Endothelial cell of umbilical vein (primary cell): Measurements from ENCODE around the gene ARHGAP15. TPM values are rescaled to one million over a fixed set of nuclear protein-coding genes. Genes with fewer than 3 reads are reported as not detected.

Experiments used
- BruUV-seq: library from RNA; stranded (reverse); fragments of 400-500 nt; replicated peaks from 2 replicates; lab custom pipeline; 2021; lab: Mats Ljungman, UMichigan
- CTCF ChIA-PET: fragments of 300-600, 350-600 bp; sonication (Branson Sonifier 250); formaldehyde crosslinking; loops from one replicate; lab custom pipeline; 2021; ENCODE audit warnings: antibody characterized with exemption, inconsistent platforms; lab: Charles Lee
- POLR2A ChIA-PET: fragments of 300-600, 350-600 bp; sonication (Branson Sonifier 250); formaldehyde crosslinking; loops from one replicate; lab custom pipeline; 2021; ENCODE audit warnings: antibody characterized with exemption, inconsistent platforms; lab: Charles Lee
- DNase-seq: peaks from one replicate; pipeline ENCODE4 v3.0.0-alpha.2; 2011; ENCODE audit warnings: low read depth, low spot score
- FAIRE-seq: peaks from 2 replicates; lab custom pipeline; 2011; peaks lifted over from hg19 to GRCh38; lab: Jason Lieb, UNC
- H2AFZ ChIP-seq: 2 replicates; pipeline ENCODE4 v1.6.0; 2012; ENCODE audit warnings: low read depth, low read length, control low read depth, inconsistent platforms
- H3K27ac ChIP-seq: 2 replicates; pipeline ENCODE4 v1.5.1; 2011; ENCODE audit warnings: low read depth, mild to moderate bottlenecking, control low read depth, low read length, moderate library complexity; ENCODE audit not compliant: insufficient read depth
- H3K27me3 ChIP-seq, 2 experiments: 2 replicates each; pipeline versions ENCODE4 v1.6.0 to v1.6.1; 2011; ENCODE audit warnings: low read length in 2 of 2, mixed read lengths in 1 of 2; ENCODE audit not compliant: control insufficient read depth in 2 of 2, insufficient read depth in 2 of 2
- H3K36me3 ChIP-seq, 2 experiments: 2 replicates in 1 of 2; 3 replicates in 1 of 2; pipeline ENCODE4 v1.5.1; 2011; ENCODE audit warnings: low read length in 2 of 2, mild to moderate bottlenecking in 1 of 2, moderate library complexity in 1 of 2; ENCODE audit not compliant: control insufficient read depth in 2 of 2, insufficient read depth in 2 of 2; ENCODE audit errors: extremely low read depth in 1 of 2
- H3K4me1 ChIP-seq: 3 replicates; pipeline ENCODE4 v1.5.1; 2011; ENCODE audit warnings: mild to moderate bottlenecking, low read length; ENCODE audit not compliant: control insufficient read depth, insufficient read depth; ENCODE audit errors: extremely low read depth
- H3K4me2 ChIP-seq: 2 replicates; pipeline ENCODE4 v1.6.1; 2011; ENCODE audit warnings: low read length, control low read depth, mixed read lengths; ENCODE audit not compliant: insufficient read depth
- H3K4me3 ChIP-seq, 3 experiments: fragments of 200-600 bp in 1 of 3; sonication (generic), shearing (Covaris generic) in 1 of 3; replicated peaks in 1 of 3; 2 replicates each; pipeline ENCODE4 v1.5.1; 2011 to 2016; ENCODE audit warnings: control low read depth in 3 of 3, low read length in 3 of 3, mild to moderate bottlenecking in 2 of 3, inconsistent platforms in 1 of 3, low read depth in 1 of 3, moderate library complexity in 1 of 3; ENCODE audit not compliant: insufficient read depth in 1 of 3
- H3K79me2 ChIP-seq: 2 replicates; pipeline ENCODE4 v1.6.0; 2012; ENCODE audit warnings: low read length, inconsistent platforms; ENCODE audit not compliant: control insufficient read depth, insufficient read depth
- H3K9ac ChIP-seq: replicated peaks from 2 replicates; pipeline ENCODE3; 2011; ENCODE audit warnings: low read length, control low read depth; ENCODE audit not compliant: insufficient read depth; ENCODE audit errors: extremely low read depth
- H3K9me1 ChIP-seq: replicated peaks from 3 replicates; pipeline ENCODE4 v1.6.0; 2011; ENCODE audit warnings: mild to moderate bottlenecking, low read length; ENCODE audit not compliant: control insufficient read depth, insufficient read depth; ENCODE audit errors: extremely low read depth
- H3K9me3 ChIP-seq: replicated peaks from 2 replicates; pipeline ENCODE4 v1.5.1; 2012; ENCODE audit warnings: low read length, inconsistent platforms; ENCODE audit not compliant: control insufficient read depth, insufficient read depth
- H4K20me1 ChIP-seq: replicated peaks from 2 replicates; pipeline ENCODE3; 2011; ENCODE audit warnings: mild to moderate bottlenecking, low read length; ENCODE audit not compliant: control insufficient read depth, insufficient read depth; ENCODE audit errors: extremely low read depth
- CTCF ChIP-seq, 2 donors: IDR thresholded peaks; 1 replicate in 1 of 2; 2 replicates in 1 of 2; pipeline ENCODE4 v1.5.1; 2011; ENCODE audit warnings: low read length in 2 of 2, mild to moderate bottlenecking in 2 of 2, moderate library complexity in 2 of 2, control low read depth in 1 of 2, inconsistent platforms in 1 of 2, low read depth in 1 of 2; ENCODE audit not compliant: insufficient read depth in 1 of 2; ENCODE audit errors: extremely low read depth in 1 of 2
- EZH2 ChIP-seq: IDR thresholded peaks from 2 replicates; pipeline ENCODE4 v1.6.1; 2012; ENCODE audit warnings: borderline replicate concordance, low read depth, mild to moderate bottlenecking, moderate library complexity, low read length, inconsistent platforms; ENCODE audit not compliant: severe bottlenecking
- FOS ChIP-seq: IDR thresholded peaks from 2 replicates; pipeline ENCODE4 v1.6.1; 2011; ENCODE audit warnings: mild to moderate bottlenecking, low read length, moderate library complexity, borderline replicate concordance; ENCODE audit not compliant: insufficient read depth
- GATA2 ChIP-seq: IDR thresholded peaks from 2 replicates; pipeline ENCODE4 v1.7.0; 2011; ENCODE audit warnings: low read depth, mild to moderate bottlenecking, moderate library complexity, mixed read lengths, low read length; ENCODE audit not compliant: insufficient read length, insufficient read depth
- JUN ChIP-seq: IDR thresholded peaks from 2 replicates; pipeline ENCODE4 v1.6.1; 2011; ENCODE audit warnings: borderline replicate concordance, low read depth; ENCODE audit not compliant: insufficient read length, insufficient read depth
- MAX ChIP-seq: IDR thresholded peaks from 2 replicates; pipeline ENCODE4 v1.6.1; 2011; ENCODE audit not compliant: insufficient read depth, insufficient read length
- MYC ChIP-seq: IDR thresholded peaks from one replicate; pipeline ENCODE4 v1.6.1; 2011; ENCODE audit warnings: mild to moderate bottlenecking, low read depth, low read length
- POLR2A ChIP-seq: IDR thresholded peaks from 2 replicates; pipeline ENCODE4 v1.6.1; 2012; ENCODE audit warnings: low read depth, mild to moderate bottlenecking, control low read depth, low read length
- POLR2AphosphoS5 ChIP-seq: IDR thresholded peaks from 2 replicates; pipeline ENCODE4 v1.6.1; 2012; ENCODE audit warnings: low read depth, mild to moderate bottlenecking, control low read depth, low read length, moderate library complexity; ENCODE audit not compliant: insufficient read depth
- dilution Hi-C: fragments of 300-500 bp; cut with MboI; formaldehyde crosslinking; loops from one replicate; pipeline ENCODE4 v1.15.0; 2019; ENCODE audit warnings: low sequenced_read_pairs; ENCODE audit not compliant: extremely low pct_ligation_motif_present
- intact Hi-C: fragments of 100-400 bp; cut with micrococcal nuclease; formaldehyde crosslinking; loops from one replicate; pipeline ENCODE4 v1.10.0; 2022
- polyA plus RNA-seq, 4 experiments: library from polyadenylated mRNA; depleted of rRNA in 3 of 4; stranded (reverse) in 3 of 4; unstranded in 1 of 4; fragments of >200 nt; gene quantifications; 2 replicates each; pipeline versions ENCODE4 v1.2.1 to v1.2.3, GENCODE V29; 2011 to 2012; ENCODE audit warnings: missing spikeins in 1 of 4
- total RNA-seq: library from RNA; stranded (reverse); gene quantifications from 2 replicates; pipeline ENCODE4 v1.2.3, GENCODE V29; 2021

The ARHGAP15 gene
- total and polyA plus RNA-seq, 2 donors (not counting 3 experiments of a cell fraction or from before 2014, with no cell fraction given) = not detected

GRCh38 chr2:143475041-143475776, 346.0 kb downstream of the ARHGAP15 start:
- CTCF ChIA-PET = no interaction called here
- no peak for TF ChIP-seq MYC
- no peak for TF ChIP-seq FOS
- no peak for TF ChIP-seq MAX
- TF ChIP-seq EZH2 = no peak
- no peak for TF ChIP-seq POLR2AphosphoS5
- no peak for TF ChIP-seq JUN
- TF ChIP-seq CTCF (IDR thresholded peaks at IDR 0.05; ENCODE audit: extremely low read depth in 1 of 2, insufficient read depth in 1 of 2, low read depth in 1 of 2, low read length in 2 of 2) = no peak
- no peak for TF ChIP-seq POLR2A
- TF ChIP-seq GATA2 = no peak
- H3K9ac ChIP-seq = no peak overlapping the region
- intact Hi-C loops (no loop called here), dilution Hi-C loops (no loop called here)
- no peaks in the 10 kb centered on the region for H3K9me1 ChIP-seq
- no peak overlapping the region for H2AFZ ChIP-seq
- FAIRE-seq = no peak
- no peaks in the 10 kb centered on the region for H3K9me3 ChIP-seq
- no TSS peak for BruUV-seq
- H3K4me3 ChIP-seq = no peak overlapping the region
- H3K27me3 ChIP-seq = no peaks in the 10 kb centered on the region
- no peaks in the 10 kb centered on the region for H4K20me1 ChIP-seq
- H3K4me2 ChIP-seq = no peak overlapping the region
- no peaks in the 10 kb centered on the region for H3K36me3 ChIP-seq
- H3K79me2 ChIP-seq = no peaks in the 10 kb centered on the region
- H3K4me1 ChIP-seq = peaks cover 8% of the 10 kb centered on the region
- POLR2A ChIA-PET = no interaction called here
- H3K27ac ChIP-seq = no peak overlapping the region
- DNase-seq = no peak
